Heart left ventricle (tissue), 13 donors: ENCODE measurements around the gene PHACTR1.

Experiments used
- CTCF ChIP-seq, 12 donors: fragments of 200-600 bp; sonication (generic) in 4 of 12; IDR thresholded peaks; one replicate each; pipeline versions ENCODE4 v1.5.0 to v1.8.0; 2018 to 2022; ENCODE audit warnings: antibody characterized with exemption in 12 of 12, mild to moderate bottlenecking in 5 of 12
- POLR2A ChIP-seq, 2 donors: fragments of 450-650 bp; IDR thresholded peaks; one replicate each; pipeline ENCODE4 v1.6.1; 2017; ENCODE audit warnings: antibody characterized with exemption in 2 of 2, mild to moderate bottlenecking in 2 of 2, moderate library complexity in 2 of 2
- donor health status: ischemic (EF 13 %, LVEDD 7.1; RV severe dilation, severe dysfunction).
- donor health status: DM: no; HTN: yes; CAD: no.
- donor health status: DM: no; HTN: no; CAD: no.
- donor health status: ischemic (EF 25% LVEDD 6.9; RV normal size, moderate dysfunction).
- donor health status: ischemic (EF 25% LVEDD 5.7; RV mildly dilated, moderate dysfunction).
- donor health status: ischemic (EF 35%, LVEDD 5.7; RV mildly dilated, moderate dysfunction).
- donor health status: nonischemic (EF 11% LVEDD 7.7; RV severe dilation, severe dysfunction).
- donor health status: DM: yes; HTN: yes; CAD: no.
- donor health status: PGD.
- donor health status: ischemic (EF 29% LVEDD 5.4; RV normal size, mild dysfunction).
- donor health status: nonischemic (EF 23%, LVEDD 6.1; RV moderate dilation, normal function).

DNA sequence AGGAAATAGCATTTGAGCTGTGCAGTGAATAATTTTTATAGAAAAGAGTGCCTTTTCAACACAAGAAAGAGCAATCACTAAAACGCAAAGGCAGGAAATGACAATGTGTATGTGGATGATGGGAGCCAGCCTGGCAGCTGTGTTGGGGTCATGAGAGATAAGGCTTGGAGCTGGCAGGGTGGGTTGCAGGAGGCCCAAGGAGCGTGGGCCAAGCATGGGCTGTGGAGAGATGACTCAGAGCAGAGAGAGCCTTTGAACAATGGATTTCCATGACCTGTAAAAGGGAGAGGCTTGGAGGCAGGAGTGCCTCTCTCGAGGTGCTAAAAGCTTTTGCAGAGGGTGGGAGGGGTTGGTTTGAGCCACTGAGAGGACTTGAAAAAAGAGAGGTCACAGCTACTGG lies 618.4 kb downstream of the PHACTR1 start:
- TF ChIP-seq CTCF (IDR thresholded peaks at IDR 0.05) (no peak), POLR2A (IDR thresholded peaks at IDR 0.05) (no peak)
